K562 (cell line): Measurements from ENCODE around the gene SNU13. TPM values are rescaled to one million over a fixed set of nuclear protein-coding genes. Genes with fewer than 3 reads are reported as not detected.

ENCODE experiments used
- ATF7 ChIP-seq: fragments of 450-650 bp; IDR thresholded peaks from 2 replicates; pipeline ENCODE4 v1.7.1; 2014; ENCODE audit warnings: mild to moderate bottlenecking, moderate library complexity
- CBX8 ChIP-seq: fragments of 200-600 bp; sonication (generic); IDR thresholded peaks from 2 replicates; pipeline ENCODE4 v1.6.1; 2012; ENCODE audit warnings: borderline replicate concordance, mixed run types, low read depth, mild to moderate bottlenecking, moderate library complexity, mixed read lengths, low read length, control low read depth, inconsistent platforms; ENCODE audit not compliant: poor library complexity, severe bottlenecking; ENCODE audit errors: extremely low read depth
- DIDO1 ChIP-seq: fragments of 450-650 bp; IDR thresholded peaks from 2 replicates; pipeline ENCODE4 v1.6.1; 2016; ENCODE audit warnings: low read depth, missing biosample characterization, missing genetic modification characterization
- HMGN3 ChIP-seq: IDR thresholded peaks from 2 replicates; pipeline ENCODE4 v1.6.1; 2011; ENCODE audit warnings: borderline replicate concordance, low read depth, mild to moderate bottlenecking, mixed read lengths, low read length; ENCODE audit not compliant: insufficient read length; ENCODE audit errors: extremely low read depth
- HSF4 ChIP-seq: fragments of 250-450 bp; sonication (Bioruptor Pico); IDR thresholded peaks from 2 replicates; pipeline ENCODE4 v2.1.2; 2022; ENCODE audit warnings: mild to moderate bottlenecking, moderate library complexity, borderline replicate concordance
- JUN ChIP-seq, 2 experiments: sonication (generic) in 1 of 2; formaldehyde crosslinking in 1 of 2; IDR thresholded peaks; 2 replicates each; pipeline versions ENCODE4 v1.6.1 to v1.8.0; 2012 to 2022; ENCODE audit warnings: borderline replicate concordance in 2 of 2, mild to moderate bottlenecking in 2 of 2, improper control_type of control experiment in 1 of 2, low read depth in 1 of 2, low read length in 1 of 2, missing genetic modification reagents in 1 of 2
- PHF8 ChIP-seq: fragments of 200-600 bp; sonication (generic); IDR thresholded peaks from 2 replicates; pipeline ENCODE4 v1.6.1; 2012; ENCODE audit warnings: mixed run types, mild to moderate bottlenecking, inconsistent platforms, low read length, moderate library complexity, borderline replicate concordance
- PHTF2 ChIP-seq: fragments of 250-450 bp; sonication (Bioruptor Pico); IDR thresholded peaks from 2 replicates; pipeline ENCODE4 v1.5.0; 2021; ENCODE audit warnings: mild to moderate bottlenecking
- PML ChIP-seq: IDR thresholded peaks from 2 replicates; pipeline ENCODE4 v1.6.1; 2012; ENCODE audit warnings: low read length, inconsistent platforms
- POLR2A ChIP-seq: fragments of 450-650 bp; conservative IDR thresholded peaks from 2 replicates; pipeline ENCODE4 v1.6.1; 2016
- POLR2AphosphoS2 ChIP-seq: IDR thresholded peaks from 2 replicates; pipeline ENCODE4 v1.6.1; 2012; ENCODE audit warnings: low read length, improper control_type of control experiment
- POLR2B ChIP-seq: fragments of 450-650 bp; IDR thresholded peaks from 2 replicates; pipeline ENCODE4 v1.6.1; 2018; ENCODE audit warnings: low read depth; ENCODE audit not compliant: partially characterized antibody
- SIN3A ChIP-seq, 2 experiments: fragments of 150-350 bp in 1 of 2; IDR thresholded peaks; 2 replicates each; pipeline ENCODE4 v1.6.1; 2011 to 2016; ENCODE audit warnings: borderline replicate concordance in 2 of 2, low read depth in 2 of 2, low read length in 2 of 2, mild to moderate bottlenecking in 2 of 2, moderate library complexity in 2 of 2; ENCODE audit not compliant: control insufficient read depth in 1 of 2
- SMAD2 ChIP-seq: fragments of 150-350 bp; IDR thresholded peaks from 2 replicates; pipeline ENCODE4 v1.6.1; 2014; ENCODE audit warnings: low read depth, mild to moderate bottlenecking, low read length
- STAG1 ChIP-seq: sonication (generic); formaldehyde crosslinking; IDR thresholded peaks from 2 replicates; pipeline ENCODE4 v1.5.0; 2020; ENCODE audit warnings: missing genetic modification reagents, borderline replicate concordance
- TAF9B ChIP-seq: fragments of 450-650 bp; IDR thresholded peaks from 2 replicates; pipeline ENCODE4 v1.6.1; 2018; ENCODE audit warnings: mild to moderate bottlenecking; ENCODE audit not compliant: partially characterized antibody
- TBL1XR1 ChIP-seq, 2 experiments: IDR thresholded peaks; 2 replicates each; pipeline ENCODE4 v1.6.1; 2012; ENCODE audit warnings: improper control_type of control experiment in 2 of 2, low read length in 2 of 2, mild to moderate bottlenecking in 1 of 2
- ZNF274 ChIP-seq: IDR thresholded peaks from 2 replicates; pipeline ENCODE4 v1.6.1; 2011; ENCODE audit warnings: low read depth, mild to moderate bottlenecking, low read length, moderate library complexity, borderline replicate concordance
- ZNF717 ChIP-seq: fragments of 250-450 bp; sonication (Bioruptor Pico); IDR thresholded peaks from 2 replicates; pipeline ENCODE4 v1.5.0; 2021
- polyA plus RNA-seq, 8 experiments: library from polyadenylated mRNA; depleted of rRNA in 4 of 8; stranded (reverse) in 5 of 8; unstranded in 3 of 8; fragments of >200 nt; fragmentation: Nextera tagmentation in 2 of 8; fragmentation: Illumina TruSeq in 1 of 8; extraction: Ambion mirVana in 2 of 8; extraction: Trizol in 1 of 8; gene quantifications; 2 replicates each; pipeline versions ENCODE4 v1.2.1 to v1.2.3, GENCODE V29; 2011 to 2014; ENCODE audit warnings: inconsistent platforms in 1 of 8, missing spikeins in 1 of 8
- total RNA-seq, 7 experiments: library from RNA; depleted of rRNA in 6 of 7; stranded (reverse); fragments of >200 nt in 6 of 7; fragmentation: Illumina TruSeq in 2 of 7; extraction: Trizol in 2 of 7; gene quantifications; 2 replicates each; pipeline versions ENCODE4 v1.2.1 to v1.2.3, GENCODE V29; 2011 to 2021; ENCODE audit warnings: low replicate concordance in 1 of 7
- TF ChIP-seq, protein P1 (sequence below): sonication (generic); formaldehyde crosslinking; IDR thresholded peaks from 2 replicates; pipeline ENCODE4 v1.8.1; 2023; ENCODE audit warnings: mild to moderate bottlenecking, missing genetic modification reagents
- TF ChIP-seq, protein P2 (sequence below), 2 experiments: fragments of 450-650 bp in 1 of 2; sonication (generic) in 1 of 2; formaldehyde crosslinking in 1 of 2; IDR thresholded peaks in 1 of 2; conservative IDR thresholded peaks in 1 of 2; 2 replicates each; pipeline versions ENCODE4 v1.6.1 to v1.8.1; 2016 to 2023; ENCODE audit warnings: mild to moderate bottlenecking in 2 of 2, moderate library complexity in 2 of 2, inconsistent platforms in 1 of 2, missing genetic modification reagents in 1 of 2
- TF ChIP-seq, protein P3 (sequence below): sonication (generic); formaldehyde crosslinking; IDR thresholded peaks from 2 replicates; pipeline ENCODE4 v1.8.0; 2022; ENCODE audit warnings: missing genetic modification reagents, mild to moderate bottlenecking, moderate library complexity, borderline replicate concordance

The SNU13 gene
- total and polyA plus RNA-seq, 9 of the 15 experiments (the other 6 are each of a cell fraction or from before 2014, with no cell fraction given), result 185 to 981 (median 283) TPM

DNA sequence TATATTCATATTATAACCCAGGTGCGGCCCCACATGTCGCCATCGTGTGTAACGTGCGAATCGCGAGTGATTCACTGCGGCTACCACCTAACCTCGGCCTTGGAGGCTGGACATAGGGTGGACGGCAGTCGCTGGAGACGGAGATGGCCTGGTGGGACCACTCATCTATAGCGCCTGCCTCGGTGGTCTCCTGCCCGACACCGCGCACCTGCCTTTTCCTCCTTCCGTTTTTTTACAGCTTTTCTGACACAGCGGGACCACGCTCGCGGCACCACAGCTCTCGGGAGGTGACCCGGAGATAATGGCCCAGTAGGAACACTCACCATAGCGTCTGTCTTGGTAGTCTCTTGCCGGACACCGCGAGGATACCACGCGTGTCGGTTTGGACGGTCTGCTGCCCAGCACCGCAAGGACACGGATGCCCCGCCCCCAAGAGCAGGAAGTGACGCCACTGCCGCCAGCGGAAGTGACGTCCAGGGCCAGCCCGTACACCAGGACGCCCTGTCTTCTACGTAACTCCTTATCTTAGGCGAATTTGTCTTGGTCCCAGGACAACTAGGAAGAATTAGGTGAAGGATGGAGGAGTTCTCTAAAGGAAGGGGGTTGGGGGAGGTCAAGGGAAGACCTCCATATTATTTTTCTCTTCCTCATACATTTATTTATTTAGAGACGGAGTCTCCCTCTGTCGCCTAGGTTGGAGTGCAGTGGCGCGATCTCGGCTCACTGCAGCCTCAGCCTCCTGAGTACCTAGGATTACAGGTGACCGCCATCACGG is 6.4 kb downstream of the SNU13 start (continued):
- TF ChIP-seq TAF9B (peak; percentile 62), PML (peak; percentile 52; the same call in 1 of the 2 replicates), PHF8 (peak; percentile 56; the same call in 1 of the 2 replicates), TBL1XR1 (IDR thresholded peaks at IDR 0.05; ENCODE audit: low read length in 2 of 2) (peak in 1 of 2 experiments; percentile 76; a peak in 2 of 4 replicates), ZNF274 (no peak), JUN (IDR thresholded peaks at IDR 0.05; ENCODE audit: borderline replicate concordance, low read depth, low read length) (peak; percentile 60; the same call in 1 of the 2 replicates), JUN (CRISPR knock-in tag; IDR thresholded peaks at IDR 0.05; ENCODE audit: borderline replicate concordance) (no peak), CBX8 (no peak), ATF7 (peak; percentile 86), POLR2A (peak; percentile 92), ZNF717 (CRISPR knock-in tag) (no peak), POLR2AphosphoS2 (peak; percentile 79; the same call in 1 of the 2 replicates), PHTF2 (peak; percentile 3; the same call in 1 of the 2 replicates), DIDO1 (tag) (0 out of 2 replicates have a peak, but pooled peaks have one; percentile 19), STAG1 (CRISPR knock-in tag) (peak; percentile 17; the same call in 1 of the 2 replicates), SMAD2 (no peak), SIN3A (IDR thresholded peaks at IDR 0.05; ENCODE audit: borderline replicate concordance in 2 of 2, control insufficient read depth in 1 of 2, low read depth in 2 of 2, low read length in 2 of 2) (peak; percentile 49 to 85; a peak in 1 of 4 replicates), POLR2B (peak; percentile 70), HMGN3 (peak; percentile 45), HSF4 (CRISPR knock-in tag) (no peak)
- TF ChIP-seq, protein P1, sequence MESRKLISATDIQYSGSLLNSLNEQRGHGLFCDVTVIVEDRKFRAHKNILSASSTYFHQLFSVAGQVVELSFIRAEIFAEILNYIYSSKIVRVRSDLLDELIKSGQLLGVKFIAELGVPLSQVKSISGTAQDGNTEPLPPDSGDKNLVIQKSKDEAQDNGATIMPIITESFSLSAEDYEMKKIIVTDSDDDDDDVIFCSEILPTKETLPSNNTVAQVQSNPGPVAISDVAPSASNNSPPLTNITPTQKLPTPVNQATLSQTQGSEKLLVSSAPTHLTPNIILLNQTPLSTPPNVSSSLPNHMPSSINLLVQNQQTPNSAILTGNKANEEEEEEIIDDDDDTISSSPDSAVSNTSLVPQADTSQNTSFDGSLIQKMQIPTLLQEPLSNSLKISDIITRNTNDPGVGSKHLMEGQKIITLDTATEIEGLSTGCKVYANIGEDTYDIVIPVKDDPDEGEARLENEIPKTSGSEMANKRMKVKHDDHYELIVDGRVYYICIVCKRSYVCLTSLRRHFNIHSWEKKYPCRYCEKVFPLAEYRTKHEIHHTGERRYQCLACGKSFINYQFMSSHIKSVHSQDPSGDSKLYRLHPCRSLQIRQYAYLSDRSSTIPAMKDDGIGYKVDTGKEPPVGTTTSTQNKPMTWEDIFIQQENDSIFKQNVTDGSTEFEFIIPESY, result 0 out of 2 replicates have a peak, but pooled peaks have one; percentile 16
- TF ChIP-seq, protein P2, sequence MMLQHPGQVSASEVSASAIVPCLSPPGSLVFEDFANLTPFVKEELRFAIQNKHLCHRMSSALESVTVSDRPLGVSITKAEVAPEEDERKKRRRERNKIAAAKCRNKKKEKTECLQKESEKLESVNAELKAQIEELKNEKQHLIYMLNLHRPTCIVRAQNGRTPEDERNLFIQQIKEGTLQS (IDR thresholded peaks at IDR 0.05), result peak; percentile 16; the same call in 1 of the 2 replicates
- TF ChIP-seq, protein P2 (CRISPR knock-in tag; conservative IDR thresholded peaks at IDR 0.05), result no peak
- TF ChIP-seq, protein P3, sequence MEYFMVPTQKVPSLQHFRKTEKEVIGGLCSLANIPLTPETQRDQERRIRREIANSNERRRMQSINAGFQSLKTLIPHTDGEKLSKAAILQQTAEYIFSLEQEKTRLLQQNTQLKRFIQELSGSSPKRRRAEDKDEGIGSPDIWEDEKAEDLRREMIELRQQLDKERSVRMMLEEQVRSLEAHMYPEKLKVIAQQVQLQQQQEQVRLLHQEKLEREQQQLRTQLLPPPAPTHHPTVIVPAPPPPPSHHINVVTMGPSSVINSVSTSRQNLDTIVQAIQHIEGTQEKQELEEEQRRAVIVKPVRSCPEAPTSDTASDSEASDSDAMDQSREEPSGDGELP, result peak; percentile 53; the same call in 1 of the 2 replicates
